Measurements from ENCODE around the gene PSTPIP1.

DNA sequence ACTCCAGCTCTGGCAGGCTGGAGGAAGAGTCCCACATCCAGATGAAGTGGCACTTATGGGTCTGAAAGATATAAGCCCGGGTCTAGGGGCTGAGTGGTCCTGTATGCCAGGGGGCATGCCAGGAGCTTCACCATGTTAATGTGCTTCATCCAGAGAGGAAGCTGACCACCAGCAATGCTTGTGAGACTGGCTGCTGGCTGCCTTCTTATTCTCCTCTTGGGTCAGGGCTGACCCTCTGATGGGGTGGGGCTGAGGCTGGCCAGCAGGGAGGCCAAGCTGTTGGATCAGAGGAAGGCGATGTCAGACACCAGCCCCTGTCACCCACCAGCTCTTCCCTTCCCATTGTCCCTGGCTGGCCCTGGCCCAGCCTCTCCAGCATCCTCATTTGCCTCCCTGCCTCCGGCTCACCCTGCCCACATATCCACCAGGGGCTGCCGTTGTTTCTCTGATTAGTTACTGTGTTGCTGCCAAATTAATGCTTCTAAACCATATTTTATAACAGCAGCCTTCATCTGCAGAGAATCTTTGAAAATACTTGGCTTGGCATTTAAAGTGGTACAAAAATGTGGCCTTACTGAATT, 20.4 kb upstream of the PSTPIP1 start:
- TF ChIP-seq, protein P1, sequence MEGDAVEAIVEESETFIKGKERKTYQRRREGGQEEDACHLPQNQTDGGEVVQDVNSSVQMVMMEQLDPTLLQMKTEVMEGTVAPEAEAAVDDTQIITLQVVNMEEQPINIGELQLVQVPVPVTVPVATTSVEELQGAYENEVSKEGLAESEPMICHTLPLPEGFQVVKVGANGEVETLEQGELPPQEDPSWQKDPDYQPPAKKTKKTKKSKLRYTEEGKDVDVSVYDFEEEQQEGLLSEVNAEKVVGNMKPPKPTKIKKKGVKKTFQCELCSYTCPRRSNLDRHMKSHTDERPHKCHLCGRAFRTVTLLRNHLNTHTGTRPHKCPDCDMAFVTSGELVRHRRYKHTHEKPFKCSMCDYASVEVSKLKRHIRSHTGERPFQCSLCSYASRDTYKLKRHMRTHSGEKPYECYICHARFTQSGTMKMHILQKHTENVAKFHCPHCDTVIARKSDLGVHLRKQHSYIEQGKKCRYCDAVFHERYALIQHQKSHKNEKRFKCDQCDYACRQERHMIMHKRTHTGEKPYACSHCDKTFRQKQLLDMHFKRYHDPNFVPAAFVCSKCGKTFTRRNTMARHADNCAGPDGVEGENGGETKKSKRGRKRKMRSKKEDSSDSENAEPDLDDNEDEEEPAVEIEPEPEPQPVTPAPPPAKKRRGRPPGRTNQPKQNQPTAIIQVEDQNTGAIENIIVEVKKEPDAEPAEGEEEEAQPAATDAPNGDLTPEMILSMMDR (IDR thresholded peaks at IDR 0.05; ENCODE audit: low read depth, low read length), result peak; percentile 53
- TF ChIP-seq, protein P2, sequence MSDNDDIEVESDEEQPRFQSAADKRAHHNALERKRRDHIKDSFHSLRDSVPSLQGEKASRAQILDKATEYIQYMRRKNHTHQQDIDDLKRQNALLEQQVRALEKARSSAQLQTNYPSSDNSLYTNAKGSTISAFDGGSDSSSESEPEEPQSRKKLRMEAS (IDR thresholded peaks at IDR 0.05; ENCODE audit: low read depth, low read length), result no peak
- TF ChIP-seq POLR2A (IDR thresholded peaks at IDR 0.05; ENCODE audit: extremely low read depth, insufficient read length), result no peak

All from NB4 (cell line).